C4-2B (cell line): ENCODE measurements around the gene LOXL1.

Experiments used
- H3K27ac ChIP-seq: fragments of 450-650 bp; 2 replicates; pipeline ENCODE4 v1.5.1; 2017
- ZFX ChIP-seq: fragments of 450-650 bp; IDR thresholded peaks from 2 replicates; pipeline ENCODE4 v1.6.1; 2017
- TF ChIP-seq, protein P1 (sequence below): fragments of 450-650 bp; conservative IDR thresholded peaks from 2 replicates; pipeline ENCODE4 v1.5.1; 2017; ENCODE audit warnings: mild to moderate bottlenecking

The LOXL1 gene

DNA sequence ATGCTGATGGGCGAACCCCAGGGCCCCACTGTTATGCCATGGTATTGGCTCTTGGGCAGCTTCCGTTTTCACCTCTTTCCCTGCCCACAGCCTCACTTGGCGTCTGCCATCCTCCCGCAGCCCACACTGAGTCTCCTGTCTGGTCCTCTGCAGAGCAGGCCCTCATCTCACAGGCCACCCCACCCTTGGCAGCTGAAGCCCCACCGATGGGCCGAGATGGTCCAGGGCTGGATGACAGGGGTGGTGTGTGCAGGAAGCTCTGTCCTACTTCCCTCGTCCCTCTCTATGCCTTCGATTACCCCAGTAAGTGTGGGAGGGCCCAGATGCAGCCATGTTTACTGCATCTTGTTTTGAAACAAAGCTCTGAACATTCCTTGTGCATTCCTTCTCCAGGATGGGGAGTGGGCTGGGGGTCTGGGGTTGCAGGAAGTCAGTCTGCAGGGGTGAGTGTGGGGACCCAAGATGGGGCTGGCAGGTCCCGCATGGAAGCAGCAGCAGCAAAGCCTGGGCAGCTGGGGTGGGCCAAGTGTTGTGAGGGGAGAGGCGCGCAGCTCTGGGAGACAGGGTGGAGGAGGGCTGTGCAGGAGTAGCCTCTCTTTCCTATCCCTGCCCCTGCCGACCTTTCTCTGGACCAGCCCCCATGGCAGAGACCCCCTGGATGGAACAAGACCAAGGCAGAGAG lies 32.0 kb upstream of the LOXL1 start:
- TF ChIP-seq, protein P1, sequence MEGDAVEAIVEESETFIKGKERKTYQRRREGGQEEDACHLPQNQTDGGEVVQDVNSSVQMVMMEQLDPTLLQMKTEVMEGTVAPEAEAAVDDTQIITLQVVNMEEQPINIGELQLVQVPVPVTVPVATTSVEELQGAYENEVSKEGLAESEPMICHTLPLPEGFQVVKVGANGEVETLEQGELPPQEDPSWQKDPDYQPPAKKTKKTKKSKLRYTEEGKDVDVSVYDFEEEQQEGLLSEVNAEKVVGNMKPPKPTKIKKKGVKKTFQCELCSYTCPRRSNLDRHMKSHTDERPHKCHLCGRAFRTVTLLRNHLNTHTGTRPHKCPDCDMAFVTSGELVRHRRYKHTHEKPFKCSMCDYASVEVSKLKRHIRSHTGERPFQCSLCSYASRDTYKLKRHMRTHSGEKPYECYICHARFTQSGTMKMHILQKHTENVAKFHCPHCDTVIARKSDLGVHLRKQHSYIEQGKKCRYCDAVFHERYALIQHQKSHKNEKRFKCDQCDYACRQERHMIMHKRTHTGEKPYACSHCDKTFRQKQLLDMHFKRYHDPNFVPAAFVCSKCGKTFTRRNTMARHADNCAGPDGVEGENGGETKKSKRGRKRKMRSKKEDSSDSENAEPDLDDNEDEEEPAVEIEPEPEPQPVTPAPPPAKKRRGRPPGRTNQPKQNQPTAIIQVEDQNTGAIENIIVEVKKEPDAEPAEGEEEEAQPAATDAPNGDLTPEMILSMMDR = no peak
- no peak for TF ChIP-seq ZFX
- H3K27ac ChIP-seq = no peak overlapping the region

DNA sequence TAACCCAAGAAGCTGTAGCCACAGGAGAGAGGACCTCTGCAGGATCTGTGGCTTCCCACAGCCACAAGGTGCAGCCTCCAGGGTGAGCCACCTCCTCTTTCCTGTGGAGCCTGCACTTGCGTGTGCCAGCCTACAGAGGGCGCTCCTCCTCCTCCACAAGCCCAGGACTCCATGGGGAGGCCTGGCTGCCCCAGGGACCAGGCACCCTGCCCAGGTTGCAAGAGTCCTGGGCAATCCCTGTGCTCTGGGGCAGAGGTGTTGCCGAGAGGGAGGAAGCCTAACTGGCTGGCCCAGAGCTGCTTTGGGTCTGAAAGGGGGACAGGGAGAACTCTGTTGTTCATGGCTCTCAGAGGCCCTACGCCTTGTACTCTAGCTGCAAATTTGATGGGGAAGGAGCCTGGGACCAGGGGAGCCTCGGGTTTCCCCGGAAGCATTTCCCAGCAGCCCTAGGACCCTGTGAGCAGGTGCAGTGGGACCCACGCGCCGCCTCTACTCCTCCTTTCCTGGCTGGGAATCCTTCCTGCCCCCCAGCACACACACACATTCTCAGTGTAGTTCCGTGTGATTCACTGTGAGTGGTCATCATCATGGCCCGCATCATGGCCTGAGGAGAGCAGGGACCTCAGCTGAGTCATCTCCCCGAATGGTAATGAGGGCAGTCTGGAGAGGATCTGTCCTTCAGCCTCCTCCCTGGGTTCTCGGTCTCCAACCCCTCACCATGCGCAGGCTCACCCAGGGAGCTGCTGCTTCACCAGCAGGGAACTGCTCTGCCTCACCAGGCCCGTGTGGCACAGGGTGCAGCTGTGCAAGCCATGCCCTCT lies 28.6 kb upstream of the LOXL1 start:
- TF ChIP-seq ZFX = no peak
- TF ChIP-seq, protein P1 = peak; percentile 99
- H3K27ac ChIP-seq = no peak overlapping the region

DNA sequence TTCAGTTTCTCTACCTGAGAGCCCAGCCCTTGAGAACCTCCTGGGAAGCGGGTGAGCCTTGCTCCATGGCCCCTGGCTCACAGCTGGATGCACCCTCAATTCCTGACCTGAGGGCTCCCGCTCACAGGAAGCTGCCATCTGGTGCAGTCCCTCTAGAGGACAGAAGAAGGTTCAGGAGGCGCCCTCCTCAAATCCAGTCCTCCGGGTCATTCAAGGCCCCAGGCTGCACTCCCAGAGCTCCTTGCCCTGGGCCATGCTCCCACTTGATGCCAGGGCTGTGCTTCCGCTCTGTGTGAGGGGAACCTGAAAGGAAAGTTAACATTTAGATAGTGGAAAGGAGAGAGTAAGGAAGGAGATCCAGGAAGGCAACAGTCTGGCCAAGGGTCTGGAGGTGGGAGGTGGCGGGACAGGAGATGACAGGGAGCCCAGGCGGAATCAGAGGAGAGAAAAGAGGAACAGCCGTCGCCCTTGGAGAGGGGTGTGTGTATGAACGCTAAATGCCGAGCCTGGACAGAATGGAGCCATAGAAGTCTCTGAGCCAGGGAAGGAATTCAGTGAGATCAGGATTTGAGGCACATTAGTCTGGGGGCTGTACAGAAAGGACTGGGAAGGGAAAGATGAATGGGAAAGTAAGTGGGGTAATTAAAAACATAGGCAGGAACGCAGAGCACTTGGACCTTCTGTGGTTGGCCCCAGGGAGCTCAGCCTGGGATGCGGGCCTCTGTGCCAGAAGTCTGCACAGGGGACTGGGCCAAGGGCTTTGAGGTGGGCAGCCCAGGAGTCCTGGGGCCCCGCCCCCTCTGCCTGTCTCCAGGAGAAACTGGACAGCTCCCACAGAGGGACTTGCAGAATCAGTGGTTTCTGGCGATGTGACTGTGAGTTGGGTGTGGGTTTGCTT lies 26.8 kb upstream of the LOXL1 start:
- H3K27ac ChIP-seq = no peak overlapping the region
- TF ChIP-seq, protein P1 = no peak
- no peak for TF ChIP-seq ZFX

DNA sequence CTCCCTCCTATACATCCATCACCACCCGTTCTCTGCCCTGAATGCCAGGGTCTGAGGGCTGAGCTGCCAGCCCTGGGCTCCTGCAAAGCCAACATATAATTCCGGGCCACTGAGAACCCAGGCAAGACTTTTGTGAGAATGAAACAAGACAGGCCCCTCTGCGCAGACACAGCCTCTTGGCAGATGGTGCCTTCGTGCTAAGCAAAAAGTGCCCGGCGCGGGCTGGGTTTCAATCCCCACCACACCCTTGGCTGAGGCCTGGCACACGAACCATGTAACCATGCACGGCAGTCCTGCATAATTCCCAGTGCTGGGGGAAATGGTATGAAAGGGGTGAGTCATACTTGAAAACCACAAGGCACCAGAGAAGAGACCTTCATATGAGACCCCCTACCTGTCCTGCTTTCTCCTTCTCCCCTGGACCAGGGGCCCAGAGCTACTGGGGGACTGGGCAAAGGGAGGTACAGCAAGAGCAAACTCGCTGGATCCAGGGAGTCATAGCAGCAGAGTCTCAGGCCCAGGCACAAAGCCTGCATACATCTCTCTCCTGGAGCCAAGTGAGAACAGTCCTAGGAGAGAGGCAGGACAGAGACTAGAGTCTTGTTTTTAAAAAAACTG lies 26.1 kb upstream of the LOXL1 start:
- TF ChIP-seq, protein P1 = no peak
- TF ChIP-seq ZFX = no peak
- H3K27ac ChIP-seq = no peak overlapping the region

DNA sequence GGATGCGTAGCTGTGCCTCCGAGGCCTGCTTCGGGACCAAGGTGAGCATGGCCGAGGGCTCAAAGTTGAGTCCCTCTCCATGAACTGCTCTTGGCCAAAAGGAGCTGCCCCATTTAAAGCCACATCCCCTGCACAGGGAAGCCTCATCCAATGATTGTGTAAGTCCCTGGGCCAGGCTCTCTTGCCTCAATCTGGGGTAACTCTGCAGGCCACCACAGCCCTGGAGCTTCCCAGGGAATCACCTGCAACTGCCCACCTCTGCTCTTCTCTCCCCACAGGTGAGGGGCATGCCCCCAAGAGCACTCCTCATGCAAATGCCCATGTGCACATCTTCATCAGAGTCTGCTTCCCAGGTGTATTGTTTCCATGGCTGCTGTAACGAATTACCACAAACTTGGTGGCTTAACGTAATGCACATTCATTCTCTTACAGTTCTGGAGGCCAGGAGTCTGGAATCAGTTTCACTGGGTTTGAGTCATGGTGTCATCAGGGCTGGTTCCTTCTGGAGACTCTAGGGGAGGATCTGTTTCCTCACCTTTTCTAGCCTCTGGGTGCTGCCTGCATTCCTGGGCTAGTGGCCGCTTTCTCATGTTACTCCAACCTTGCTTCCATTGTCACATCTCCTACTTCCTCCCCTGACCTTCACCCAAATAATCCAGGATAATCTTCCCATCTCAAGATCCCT lies 25.0 kb upstream of the LOXL1 start:
- H3K27ac ChIP-seq = no peak overlapping the region
- no peak for TF ChIP-seq ZFX
- TF ChIP-seq, protein P1 = no peak

DNA sequence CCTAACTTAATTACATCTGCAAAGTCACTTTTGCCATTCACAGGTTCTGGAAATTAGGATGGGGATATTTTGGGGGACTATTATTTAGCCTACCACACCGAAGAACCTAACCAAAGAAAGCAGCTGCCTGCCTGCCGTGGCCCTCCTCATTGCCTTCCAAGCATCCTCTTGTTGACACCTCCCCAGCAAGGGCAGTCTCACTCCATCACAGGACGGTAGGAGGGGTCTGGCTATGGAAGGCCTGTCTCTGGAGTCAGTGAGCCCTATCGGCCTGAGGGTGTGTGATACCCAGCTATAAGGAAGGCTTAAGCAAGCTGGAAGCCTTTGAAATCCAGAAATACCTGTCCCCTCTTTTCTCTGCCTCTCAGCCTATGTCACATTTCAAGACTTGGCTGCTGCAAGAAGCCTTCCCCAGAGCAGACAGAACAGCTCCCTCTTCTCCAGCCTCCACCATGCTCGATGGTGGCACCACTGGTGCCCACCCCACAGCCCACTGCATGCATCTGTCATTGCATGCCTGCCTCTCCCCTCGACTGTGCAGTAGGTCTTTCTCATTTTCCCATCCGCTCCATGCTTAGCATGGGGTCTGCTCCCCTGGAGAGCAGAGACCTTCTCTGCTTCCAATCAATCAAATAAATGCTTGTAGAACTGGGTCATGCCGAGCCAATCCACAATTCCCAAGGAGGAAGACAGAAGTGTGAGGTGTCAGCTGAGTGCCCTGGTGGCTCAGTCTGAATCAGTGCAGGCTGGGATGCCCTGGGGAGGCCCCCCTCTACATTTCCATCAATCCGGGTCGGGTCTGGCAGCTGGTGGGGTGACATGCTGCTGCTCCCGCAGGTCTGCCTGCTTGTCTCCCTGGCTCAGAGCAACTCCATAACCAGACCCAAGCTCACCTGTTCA lies 23.9 kb upstream of the LOXL1 start:
- no peak overlapping the region for H3K27ac ChIP-seq
- TF ChIP-seq, protein P1 = no peak
- TF ChIP-seq ZFX = no peak
